Panc1 (cell line): ENCODE measurements around the gene PEX1. TPM values are rescaled to one million over a fixed set of nuclear protein-coding genes. Genes with fewer than 3 reads are reported as not detected.

ENCODE experiments used
- ATAC-seq: fragments of 200-7000 bp; cut with Tn5 transposase; 2 replicates; pipeline ENCODE4 v1.9.1; 2020; ENCODE audit warnings: mild to moderate bottlenecking, moderate library complexity
- BruUV-seq: library from RNA; stranded (reverse); fragments of 400-500 nt; replicated peaks from 2 replicates; lab custom pipeline; 2021; lab: Mats Ljungman, UMichigan
- CTCF ChIA-PET: fragments of 300-600 bp; sonication (Branson Sonifier 250); formaldehyde crosslinking; loops from one replicate; lab custom pipeline; 2022; ENCODE audit warnings: antibody characterized with exemption; lab: Charles Lee
- POLR2A ChIA-PET: fragments of 300-600 bp; sonication (Branson Sonifier 250); formaldehyde crosslinking; loops from one replicate; lab custom pipeline; 2022; ENCODE audit warnings: antibody characterized with exemption; lab: Charles Lee
- DNase-seq: peaks from one replicate; pipeline ENCODE4 v3.0.0-alpha.2; 2010; ENCODE audit warnings: low read depth, low spot score
- H3K27ac ChIP-seq: 2 replicates; pipeline ENCODE4 v1.5.1; 2011; ENCODE audit warnings: mild to moderate bottlenecking, low read length, inconsistent platforms
- H3K27me3 ChIP-seq: fragments of 200-500 bp; sonication (Bioruptor generic); 2 replicates; pipeline ENCODE4 v1.6.0; 2014; ENCODE audit warnings: low read length, inconsistent platforms; ENCODE audit not compliant: control insufficient read depth, insufficient read depth
- H3K36me3 ChIP-seq: fragments of 200-500 bp; sonication (Bioruptor generic); 2 replicates; pipeline ENCODE4 v1.5.1; 2014; ENCODE audit warnings: inconsistent platforms, mild to moderate bottlenecking, low read length, moderate library complexity; ENCODE audit not compliant: control insufficient read depth, insufficient read depth
- H3K4me1 ChIP-seq: 2 replicates; pipeline ENCODE4 v1.5.1; 2011; ENCODE audit warnings: inconsistent platforms, mild to moderate bottlenecking, low read length, moderate library complexity; ENCODE audit not compliant: control insufficient read depth, insufficient read depth
- H3K4me3 ChIP-seq, 2 experiments: 2 replicates each; pipeline ENCODE4 v1.5.1; 2011 to 2012; ENCODE audit warnings: low read depth in 2 of 2, low read length in 2 of 2, mild to moderate bottlenecking in 2 of 2, inconsistent platforms in 1 of 2, moderate library complexity in 1 of 2
- H3K9me3 ChIP-seq: fragments of 200-500 bp; sonication (Bioruptor generic); 2 replicates; pipeline ENCODE4 v1.5.1; 2014; ENCODE audit warnings: low read depth, mild to moderate bottlenecking, inconsistent platforms, low read length, moderate library complexity; ENCODE audit not compliant: control insufficient read depth, insufficient read depth
- CTCF ChIP-seq: fragments of 450-650 bp; IDR thresholded peaks from 2 replicates; pipeline ENCODE4 v1.5.1; 2017; ENCODE audit warnings: mild to moderate bottlenecking
- POLR2AphosphoS5 ChIP-seq: IDR thresholded peaks from 2 replicates; pipeline ENCODE4 v1.6.1; 2012; ENCODE audit warnings: mild to moderate bottlenecking, low read depth, low read length, moderate library complexity
- SIN3A ChIP-seq: IDR thresholded peaks from 2 replicates; pipeline ENCODE4 v1.6.1; 2012; ENCODE audit warnings: low read depth, mild to moderate bottlenecking, low read length, moderate library complexity, borderline replicate concordance; ENCODE audit not compliant: insufficient read depth
- TCF7L2 ChIP-seq: IDR thresholded peaks from 2 replicates; pipeline ENCODE4 v1.6.1; 2011; ENCODE audit warnings: mild to moderate bottlenecking, low read depth, low read length, inconsistent platforms
- in situ Hi-C: cut with HindIII; loops from 2 replicates; pipeline ENCODE4 v1.10.0; 2016; ENCODE audit warnings: low sequenced_read_pairs, low pct_unique_long_range_greater_than_20kb
- intact Hi-C: fragments of 100-400 bp; cut with micrococcal nuclease; formaldehyde crosslinking; loops from one replicate; pipeline ENCODE4 v1.10.0; 2022; ENCODE audit not compliant: unreplicated experiment
- total RNA-seq: library from RNA; stranded (reverse); gene quantifications from one replicate; pipeline ENCODE4 v1.2.1, GENCODE V29; 2021; ENCODE audit not compliant: unreplicated experiment
- TF ChIP-seq, protein P1 (sequence below), 2 experiments: IDR thresholded peaks; 2 replicates each; pipeline ENCODE4 v1.6.1; 2011 to 2012; ENCODE audit warnings: low read depth in 2 of 2, control low read depth in 1 of 2, low read length in 1 of 2, mild to moderate bottlenecking in 1 of 2, moderate library complexity in 1 of 2; ENCODE audit not compliant: insufficient read depth in 1 of 2

Gene PEX1
- total RNA-seq, 1 experiment from 2014 or later, result 13.9 TPM

DNA sequence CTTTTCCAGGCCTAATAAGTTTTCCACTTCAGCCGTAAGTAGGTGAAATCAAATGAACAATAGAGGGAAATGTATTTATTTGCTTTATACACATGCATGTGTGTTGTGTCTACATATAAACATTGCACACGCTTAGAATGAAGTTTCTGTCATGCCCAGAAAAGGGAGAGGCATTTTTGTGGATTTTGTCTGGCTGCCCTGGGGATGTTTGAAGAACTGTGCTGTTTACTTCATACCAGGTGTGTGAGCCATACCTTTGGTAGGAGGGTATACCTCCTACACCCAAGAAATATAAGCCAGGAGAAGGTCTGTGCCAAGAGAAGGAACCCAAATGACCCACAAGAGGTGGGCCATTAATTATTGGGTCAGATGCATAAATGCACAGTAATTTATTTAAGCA, 68.2 kb downstream of the PEX1 start:
- Histone ChIP-seq H3K27ac (no peak overlapping the region), H3K27me3 (no peaks in the 10 kb centered on the region), H3K36me3 (peaks cover 11% of the 10 kb centered on the region), H3K9me3 (no peaks in the 10 kb centered on the region), H3K4me3 (no peak overlapping the region), H3K4me1 (peaks cover 3% of the 10 kb centered on the region; the same call in 1 of the 2 replicates)
- BruUV-seq, result no TSS peak
- CTCF ChIA-PET, result interaction anchor here (0.6 kb wide), 1 partner anchor 278 kb away, joined by 10 read pairs; no protein-coding TSS in a partner anchor
- POLR2A ChIA-PET, result no interaction called here
- DNase-seq (no peak), ATAC-seq (no peak)
- intact Hi-C loops, result loop anchor here (5.0 kb wide), 1 partner anchor 597 kb away; no protein-coding TSS in a partner anchor
- no peak for TF ChIP-seq POLR2AphosphoS5
- TF ChIP-seq SIN3A, result no peak
- TF ChIP-seq, protein P1, sequence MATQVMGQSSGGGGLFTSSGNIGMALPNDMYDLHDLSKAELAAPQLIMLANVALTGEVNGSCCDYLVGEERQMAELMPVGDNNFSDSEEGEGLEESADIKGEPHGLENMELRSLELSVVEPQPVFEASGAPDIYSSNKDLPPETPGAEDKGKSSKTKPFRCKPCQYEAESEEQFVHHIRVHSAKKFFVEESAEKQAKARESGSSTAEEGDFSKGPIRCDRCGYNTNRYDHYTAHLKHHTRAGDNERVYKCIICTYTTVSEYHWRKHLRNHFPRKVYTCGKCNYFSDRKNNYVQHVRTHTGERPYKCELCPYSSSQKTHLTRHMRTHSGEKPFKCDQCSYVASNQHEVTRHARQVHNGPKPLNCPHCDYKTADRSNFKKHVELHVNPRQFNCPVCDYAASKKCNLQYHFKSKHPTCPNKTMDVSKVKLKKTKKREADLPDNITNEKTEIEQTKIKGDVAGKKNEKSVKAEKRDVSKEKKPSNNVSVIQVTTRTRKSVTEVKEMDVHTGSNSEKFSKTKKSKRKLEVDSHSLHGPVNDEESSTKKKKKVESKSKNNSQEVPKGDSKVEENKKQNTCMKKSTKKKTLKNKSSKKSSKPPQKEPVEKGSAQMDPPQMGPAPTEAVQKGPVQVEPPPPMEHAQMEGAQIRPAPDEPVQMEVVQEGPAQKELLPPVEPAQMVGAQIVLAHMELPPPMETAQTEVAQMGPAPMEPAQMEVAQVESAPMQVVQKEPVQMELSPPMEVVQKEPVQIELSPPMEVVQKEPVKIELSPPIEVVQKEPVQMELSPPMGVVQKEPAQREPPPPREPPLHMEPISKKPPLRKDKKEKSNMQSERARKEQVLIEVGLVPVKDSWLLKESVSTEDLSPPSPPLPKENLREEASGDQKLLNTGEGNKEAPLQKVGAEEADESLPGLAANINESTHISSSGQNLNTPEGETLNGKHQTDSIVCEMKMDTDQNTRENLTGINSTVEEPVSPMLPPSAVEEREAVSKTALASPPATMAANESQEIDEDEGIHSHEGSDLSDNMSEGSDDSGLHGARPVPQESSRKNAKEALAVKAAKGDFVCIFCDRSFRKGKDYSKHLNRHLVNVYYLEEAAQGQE (IDR thresholded peaks at IDR 0.05; ENCODE audit: insufficient read depth in 1 of 2, low read depth in 2 of 2, low read length in 1 of 2), result no peak
- no peak for TF ChIP-seq TCF7L2
- no peak for TF ChIP-seq CTCF
- in situ Hi-C loops, result no loop called here

DNA sequence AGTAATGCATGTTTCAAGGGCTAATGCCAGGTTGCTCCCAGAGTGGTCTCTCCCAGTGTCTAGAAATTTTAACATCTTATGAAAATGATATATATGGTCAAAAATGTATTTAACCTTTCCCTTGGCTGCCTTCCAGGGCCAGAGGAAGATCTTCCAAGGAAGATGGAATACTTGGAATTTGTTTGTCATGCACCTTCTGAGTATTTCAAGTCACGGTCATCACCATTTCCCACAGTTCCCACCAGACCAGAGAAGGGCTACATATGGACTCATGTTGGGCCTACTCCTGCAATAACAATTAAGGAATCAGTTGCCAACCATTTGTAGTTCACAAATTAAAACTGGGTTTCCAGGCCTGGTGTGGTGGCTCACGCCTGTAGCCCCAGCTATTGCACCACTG, 72.1 kb downstream of the PEX1 start:
- CTCF ChIA-PET, result no interaction called here
- in situ Hi-C loops (no loop called here), intact Hi-C loops (no loop called here)
- TF ChIP-seq POLR2AphosphoS5 (no peak), TCF7L2 (no peak), SIN3A (no peak), CTCF (no peak)
- TF ChIP-seq, protein P1 (IDR thresholded peaks at IDR 0.05; ENCODE audit: insufficient read depth in 1 of 2, low read depth in 2 of 2, low read length in 1 of 2), result no peak
- BruUV-seq, result no TSS peak
- no peak overlapping the region for H3K4me3 ChIP-seq
- no peaks in the 10 kb centered on the region for H3K27me3 ChIP-seq
- H3K36me3 ChIP-seq, result peaks cover 32% of the 10 kb centered on the region
- H3K4me1 ChIP-seq, result no peaks in the 10 kb centered on the region; the same call in 1 of the 2 replicates
- DNase-seq (no peak), ATAC-seq (no peak)
- H3K9me3 ChIP-seq, result no peaks in the 10 kb centered on the region
- POLR2A ChIA-PET, result interaction anchor here (0.5 kb wide), 1 partner anchor 108 kb away, joined by 7 read pairs; no protein-coding TSS in a partner anchor
- H3K27ac ChIP-seq, result no peak overlapping the region
